Kidney epithelial cell (primary cell): ENCODE data around the gene RNU7-1. TPM values are rescaled to one million over a fixed set of nuclear protein-coding genes. Genes with fewer than 3 reads are reported as not detected.
A peak's percentile ranks its signal among the peaks of the same experiment; 100 is the strongest.

Experiments used
- DNase-seq: peaks from one replicate; pipeline ENCODE4 v3.0.0-alpha.2; 2010; ENCODE audit warnings: low read depth
- H3K27me3 ChIP-seq: 2 replicates; pipeline ENCODE4 v1.6.0; 2011; ENCODE audit warnings: low read length; ENCODE audit not compliant: control insufficient read depth, insufficient read depth
- H3K36me3 ChIP-seq: 2 replicates; pipeline ENCODE4 v1.5.1; 2011; ENCODE audit warnings: low read length; ENCODE audit not compliant: control insufficient read depth, insufficient read depth
- H3K4me3 ChIP-seq: 2 replicates; pipeline ENCODE4 v1.5.1; 2011; ENCODE audit warnings: low read depth, mild to moderate bottlenecking, control low read depth, low read length
- total RNA-seq: library from RNA; depleted of rRNA; stranded (reverse); fragments of >200 nt; gene quantifications from 2 replicates; pipeline ENCODE4 v1.2.3, GENCODE V29; 2015
- TF ChIP-seq, protein P1 (sequence below): IDR thresholded peaks from 2 replicates; pipeline ENCODE4 v1.5.1; 2011; ENCODE audit warnings: mild to moderate bottlenecking, moderate library complexity, low read length, control low read depth, inconsistent platforms; ENCODE audit not compliant: insufficient read depth, poor library complexity, severe bottlenecking

RNU7-1 gene
- total RNA-seq, 1 donor from 2014 or later, result not detected

DNA sequence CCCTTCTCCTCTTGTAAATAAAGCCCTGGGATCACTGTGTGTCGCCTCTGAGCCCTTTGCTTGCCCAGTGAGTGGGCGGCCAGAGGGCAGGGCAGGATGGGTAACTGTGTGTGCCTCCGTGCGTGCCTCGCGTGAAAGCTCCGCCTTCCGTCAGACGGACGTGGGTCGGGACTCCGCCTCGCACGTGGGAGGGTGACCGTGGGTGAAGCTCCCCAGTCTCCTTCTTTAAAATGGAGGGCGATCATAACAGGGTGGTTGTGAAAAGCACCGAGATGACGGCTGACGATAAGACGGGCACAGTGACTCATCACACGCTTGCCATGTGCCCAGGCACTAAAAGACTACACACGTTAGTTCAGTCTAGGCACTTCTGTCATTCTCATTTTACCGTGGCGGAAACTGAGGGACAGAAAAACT lies 17.7 kb downstream of the RNU7-1 start:
- Histone ChIP-seq H3K4me3 (no peak overlapping the region), H3K27me3 (no peaks in the 10 kb centered on the region), H3K36me3 (no peaks in the 10 kb centered on the region)
- TF ChIP-seq, protein P1, sequence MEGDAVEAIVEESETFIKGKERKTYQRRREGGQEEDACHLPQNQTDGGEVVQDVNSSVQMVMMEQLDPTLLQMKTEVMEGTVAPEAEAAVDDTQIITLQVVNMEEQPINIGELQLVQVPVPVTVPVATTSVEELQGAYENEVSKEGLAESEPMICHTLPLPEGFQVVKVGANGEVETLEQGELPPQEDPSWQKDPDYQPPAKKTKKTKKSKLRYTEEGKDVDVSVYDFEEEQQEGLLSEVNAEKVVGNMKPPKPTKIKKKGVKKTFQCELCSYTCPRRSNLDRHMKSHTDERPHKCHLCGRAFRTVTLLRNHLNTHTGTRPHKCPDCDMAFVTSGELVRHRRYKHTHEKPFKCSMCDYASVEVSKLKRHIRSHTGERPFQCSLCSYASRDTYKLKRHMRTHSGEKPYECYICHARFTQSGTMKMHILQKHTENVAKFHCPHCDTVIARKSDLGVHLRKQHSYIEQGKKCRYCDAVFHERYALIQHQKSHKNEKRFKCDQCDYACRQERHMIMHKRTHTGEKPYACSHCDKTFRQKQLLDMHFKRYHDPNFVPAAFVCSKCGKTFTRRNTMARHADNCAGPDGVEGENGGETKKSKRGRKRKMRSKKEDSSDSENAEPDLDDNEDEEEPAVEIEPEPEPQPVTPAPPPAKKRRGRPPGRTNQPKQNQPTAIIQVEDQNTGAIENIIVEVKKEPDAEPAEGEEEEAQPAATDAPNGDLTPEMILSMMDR, result no peak
- no peak for DNase-seq

DNA sequence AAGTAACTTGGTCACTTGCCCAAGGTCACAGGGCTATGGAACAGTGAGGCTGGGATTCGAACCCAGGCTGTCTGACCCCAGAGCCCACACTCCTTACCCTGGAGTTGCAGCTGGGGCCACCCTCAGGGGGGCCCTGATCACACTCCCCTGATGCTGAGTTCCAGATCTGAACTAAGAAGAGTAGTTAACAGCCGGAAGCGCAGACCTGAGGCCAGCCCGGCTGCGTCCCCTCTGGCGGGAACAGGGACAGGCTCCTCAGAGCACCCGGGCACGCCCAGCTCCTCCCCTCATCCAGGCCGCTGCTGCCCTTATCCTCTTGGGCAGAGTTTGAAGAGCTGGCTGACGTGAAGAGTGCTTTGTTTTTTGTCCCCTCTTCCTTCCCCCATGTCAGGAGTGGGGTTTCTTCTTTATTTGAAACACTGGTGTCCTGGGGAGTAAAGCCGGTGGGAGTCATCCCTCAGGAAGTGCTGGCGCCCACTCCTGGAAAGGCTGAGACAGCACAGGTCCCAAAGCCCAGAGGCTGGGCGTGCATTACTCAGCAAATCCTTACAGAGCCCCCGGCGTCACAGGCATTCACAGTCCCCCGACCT lies 18.2 kb downstream of the RNU7-1 start:
- no peaks in the 10 kb centered on the region for H3K27me3 ChIP-seq
- H3K36me3 ChIP-seq, result no peaks in the 10 kb centered on the region
- TF ChIP-seq, protein P1, result peak; percentile 73
- DNase-seq, result no peak
- H3K4me3 ChIP-seq, result no peak overlapping the region

DNA sequence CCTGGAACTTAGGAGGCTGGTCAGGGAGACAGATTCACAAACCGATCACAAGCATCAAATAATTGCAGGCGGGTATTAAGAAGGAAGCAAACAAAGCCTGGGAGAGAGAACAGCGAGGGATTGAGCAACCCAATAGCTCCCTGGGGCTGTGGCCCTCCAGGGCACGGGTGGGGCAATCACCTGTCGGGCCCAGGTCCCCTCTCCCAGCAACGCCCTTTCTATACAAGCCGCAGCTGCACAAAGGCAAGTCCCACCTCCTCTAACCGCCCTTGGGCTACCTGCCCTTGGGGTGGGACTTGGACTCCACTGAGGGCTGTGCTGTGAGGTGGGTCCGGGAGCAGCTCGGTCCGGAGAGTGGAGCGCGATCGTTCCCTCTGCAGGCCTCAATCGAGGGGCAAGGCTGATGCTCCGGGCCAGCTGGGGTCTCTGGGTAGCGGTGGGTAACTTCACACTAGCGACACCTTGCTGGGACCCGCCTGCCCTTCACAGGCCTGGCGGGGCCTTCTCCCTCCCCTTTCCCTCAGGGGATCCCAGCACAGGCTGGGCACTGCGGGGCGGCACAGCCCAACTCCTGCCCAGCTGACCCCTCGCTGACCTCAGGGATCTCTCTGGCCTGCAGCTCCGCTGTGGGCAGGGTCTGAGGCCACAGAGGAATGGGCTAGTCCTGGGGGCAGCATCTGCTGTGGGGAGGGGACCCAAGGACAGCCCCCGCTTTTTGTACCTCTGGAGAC lies 18.8 kb downstream of the RNU7-1 start:
- TF ChIP-seq, protein P1, result no peak
- Histone ChIP-seq H3K27me3 (no peaks in the 10 kb centered on the region), H3K36me3 (no peaks in the 10 kb centered on the region), H3K4me3 (no peak overlapping the region)
- DNase-seq, result no peak

DNA sequence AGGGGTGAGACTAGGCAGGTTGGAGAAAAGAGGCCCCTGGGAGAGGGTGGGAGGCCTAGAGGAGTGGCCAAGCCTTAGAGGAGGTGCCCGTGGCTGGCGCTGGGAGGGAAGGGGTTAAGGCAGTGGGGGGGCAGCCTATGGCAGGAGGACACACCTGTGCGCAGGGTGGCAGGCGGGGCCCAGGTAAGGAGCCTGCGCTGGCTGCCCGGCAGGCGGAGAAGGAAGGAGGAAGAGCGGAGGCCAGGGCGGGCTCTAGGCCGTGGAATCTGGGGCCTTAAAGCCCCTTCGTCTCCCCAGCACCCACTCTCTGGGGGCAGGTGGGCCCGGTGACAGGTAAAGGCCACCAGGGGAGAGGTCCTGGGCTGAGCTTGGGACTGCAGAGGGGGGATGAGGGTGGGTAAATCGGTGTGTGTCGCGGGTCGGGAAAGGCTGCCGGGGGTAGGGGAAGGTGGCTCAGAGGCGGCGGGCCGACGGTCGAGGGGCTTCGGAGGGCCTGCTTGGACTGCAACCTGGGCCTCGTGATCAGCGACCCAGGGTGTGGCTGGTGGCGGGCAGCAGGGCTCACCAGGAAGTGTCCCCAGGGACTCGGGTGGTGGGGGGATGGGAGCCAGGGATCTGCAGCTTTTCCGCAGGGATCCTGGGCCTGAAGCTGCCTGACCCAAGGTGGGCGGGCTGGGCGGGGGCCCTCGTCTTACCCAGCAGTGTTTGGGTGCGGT lies 19.6 kb downstream of the RNU7-1 start:
- peak overlapping the region; percentile 36 for H3K4me3 ChIP-seq
- peaks cover 2% of the 10 kb centered on the region for H3K36me3 ChIP-seq
- DNase-seq, result no peak
- TF ChIP-seq, protein P1, result no peak
- no peaks in the 10 kb centered on the region for H3K27me3 ChIP-seq

DNA sequence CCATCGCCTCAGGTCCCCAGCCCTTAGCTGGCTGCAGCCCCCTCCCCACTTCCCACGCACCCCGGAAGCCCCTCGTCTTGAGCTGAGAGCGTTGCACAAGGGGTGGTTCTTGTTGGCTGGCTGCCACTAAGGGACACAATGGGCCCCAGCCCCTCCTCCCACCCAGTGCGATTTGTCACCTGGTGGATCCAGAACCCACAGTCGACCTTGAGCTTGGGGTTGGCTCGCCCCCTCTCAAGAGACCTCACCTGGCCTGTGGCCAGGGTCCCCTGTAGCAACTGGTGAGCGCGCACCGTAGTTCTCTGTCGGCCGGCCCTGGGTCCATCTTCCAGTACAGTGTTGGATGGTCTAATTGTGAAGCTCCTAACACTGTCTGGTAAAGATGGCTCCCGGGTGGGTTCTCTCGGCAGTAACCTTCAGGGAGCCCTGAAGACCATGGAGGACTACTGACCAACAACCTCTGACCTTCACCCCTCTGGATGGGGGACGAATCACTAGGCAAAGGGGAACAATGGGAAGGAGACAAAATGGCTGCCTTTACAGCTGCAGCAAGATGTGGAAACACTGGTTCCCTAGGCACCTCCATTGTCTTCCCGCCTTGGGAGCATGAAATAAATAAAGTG lies 20.3 kb downstream of the RNU7-1 start:
- Histone ChIP-seq H3K36me3 (peaks cover 4% of the 10 kb centered on the region), H3K27me3 (no peaks in the 10 kb centered on the region), H3K4me3 (peak overlapping the region; percentile 36)
- TF ChIP-seq, protein P1, result no peak
- DNase-seq, result no peak
